Heart right ventricle (tissue), 16 donors: ENCODE results near the gene MYO1C. TPM values are rescaled to one million over a fixed set of nuclear protein-coding genes. Genes with fewer than 3 reads are reported as not detected.

Experiments
- ATAC-seq, 8 donors: fragments of 200-7000 bp; cut with Tn5 transposase; one replicate each; pipeline ENCODE4 v1.9.1; 2020; ENCODE audit warnings: mild to moderate bottlenecking in 8 of 8, moderate library complexity in 8 of 8, moderate number of reproducible peaks in 1 of 8
- DNase-seq, 2 donors: peaks; one replicate each; pipeline ENCODE4 v3.0.0-alpha.2; 2020
- H3K27ac ChIP-seq, 10 donors: fragments of 200-600 bp; sonication (generic) in 2 of 10; one replicate each; pipeline versions ENCODE4 v1.5.0 to v1.8.0; 2020 to 2022; ENCODE audit warnings: mild to moderate bottlenecking in 3 of 10
- H3K27me3 ChIP-seq, 7 donors: fragments of 200-600 bp; one replicate each; pipeline ENCODE4 v1.8.0; 2021 to 2022; ENCODE audit warnings: mild to moderate bottlenecking in 2 of 7
- H3K36me3 ChIP-seq, 9 donors: fragments of 200-600 bp; sonication (generic) in 1 of 9; one replicate each; pipeline versions ENCODE4 v1.5.0 to v1.8.0; 2020 to 2022; ENCODE audit warnings: mild to moderate bottlenecking in 2 of 9
- H3K4me1 ChIP-seq, 9 donors: fragments of 200-600 bp; sonication (generic) in 1 of 9; one replicate each; pipeline versions ENCODE4 v1.5.0 to v1.8.0; 2020 to 2022; ENCODE audit warnings: mild to moderate bottlenecking in 4 of 9
- H3K4me3 ChIP-seq, 10 donors: fragments of 200-600 bp; sonication (generic) in 2 of 10; one replicate each; pipeline versions ENCODE4 v1.5.0 to v1.8.0; 2020 to 2022; ENCODE audit warnings: mild to moderate bottlenecking in 7 of 10, moderate library complexity in 2 of 10
- H3K9me3 ChIP-seq, 11 donors: fragments of 200-600 bp in 10 of 11; sonication (generic) in 2 of 11; one replicate each; pipeline versions ENCODE4 v1.5.0 to v1.8.0; 2013 to 2022; ENCODE audit warnings: mild to moderate bottlenecking in 2 of 11, control low read depth in 1 of 11, moderate library complexity in 1 of 11
- WGBS, 2 donors: extraction: QIAGEN DNeasy Blood & Tissue Kit; methylation state at CpG; one replicate each; pipeline ENCODE4 v1.1.7; 2013; ENCODE audit warnings: inconsistent platforms in 1 of 2; 5-methylcytosine and 5-hydroxymethylcytosine counted together
- intact Hi-C, 10 donors: fragments of 100-400 bp; cut with DNase I; formaldehyde crosslinking; loops; one replicate each; pipeline versions ENCODE4 v1.11.1 to v1.14.2; 2022
- polyA plus RNA-seq, 2 donors: library from polyadenylated mRNA; stranded (reverse); fragments of 200-250 nt; gene quantifications; one replicate each; pipeline ENCODE4 v1.2.3, GENCODE V29; 2013
- total RNA-seq, 10 donors: library from RNA; stranded (reverse); fragmentation: NEBNext Ultra II Directional in 3 of 10; extraction: Animal tissue kit (Norgen Biotek cat#: 25700) in 3 of 10; gene quantifications; one replicate each; pipeline versions ENCODE4 v1.2.1 to v1.2.4, GENCODE V29; 2021 to 2023
- TF ChIP-seq, protein P1 (sequence below), 9 donors: fragments of 200-600 bp; sonication (generic) in 2 of 9; IDR thresholded peaks; one replicate each; pipeline versions ENCODE4 v1.5.0 to v1.8.0; 2021 to 2022; ENCODE audit warnings: antibody characterized with exemption in 9 of 9, mild to moderate bottlenecking in 5 of 9, moderate library complexity in 1 of 9
- donor health status: Arrhythmogenic right ventricular cardiomyopathy.
- donor health status: ischemic (EF 13 %, LVEDD 7.1; RV severe dilation, severe dysfunction).
- donor health status: healthy with polysubstance abuse.
- donor health status: DM: no; HTN: yes; CAD: no.
- donor health status: DM: no; HTN: no; CAD: no.
- donor health status: ischemic (EF 25% LVEDD 6.9; RV normal size, moderate dysfunction).
- donor health status: ischemic (EF 25% LVEDD 5.7; RV mildly dilated, moderate dysfunction).
- donor health status: healthy.
- donor health status: DM: yes; HTN: yes; CAD: no.
- donor health status: Ischemic cardiomyopathy.
- donor health status: ischemic (EF 35%, LVEDD 5.7; RV mildly dilated, moderate dysfunction).
- donor health status: nonischemic (EF 11% LVEDD 7.7; RV severe dilation, severe dysfunction).
- donor health status: DM: yes; HTN: yes; CAD: no.
- donor health status: PGD.
- donor health status: ischemic (EF 29% LVEDD 5.4; RV normal size, mild dysfunction).
- donor health status: nonischemic (EF 23%, LVEDD 6.1; RV moderate dilation, normal function).

Gene MYO1C
- total and polyA plus RNA-seq, 12 donors: 101 to 229 (median 169) TPM

DNA sequence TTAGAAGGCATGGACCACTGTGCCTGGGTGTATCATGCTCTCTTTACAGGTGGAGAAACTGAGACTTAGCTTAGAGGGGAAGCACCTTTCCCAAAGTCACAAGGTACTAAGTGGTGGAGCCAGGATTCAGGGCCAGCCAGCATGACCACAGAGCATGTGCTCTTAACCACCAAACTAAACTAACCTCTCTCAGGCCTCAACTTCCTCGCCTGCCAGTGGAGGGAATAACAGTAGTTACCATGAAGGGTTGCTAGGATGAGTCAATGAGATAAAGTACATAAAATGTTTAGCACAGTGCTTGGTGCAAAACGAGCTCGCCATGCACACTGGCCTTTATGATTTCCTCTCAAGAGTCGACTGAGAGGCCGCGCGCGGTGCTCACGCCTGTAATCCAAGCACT lies 6.4 kb upstream of the MYO1C start:
- H3K27me3 ChIP-seq: no peaks in the 10 kb centered on the region
- H3K4me1 ChIP-seq: peaks cover 7 to 56% (median 42%) of the 10 kb centered on the region in 9 donors
- H3K36me3 ChIP-seq: peaks cover 0 to 78% (median 6%) of the 10 kb centered on the region in 9 donors
- DNase-seq (no peak), ATAC-seq (no peak)
- intact Hi-C loops: no loop called here
- no peak overlapping the region for H3K4me3 ChIP-seq
- WGBS, 2 donors: 84 to 86% methylated on average over 9 of the region's 9 CpGs
- H3K27ac ChIP-seq: peak overlapping the region in 3 of 10 donors; percentile 28 to 99 (median 97)
- no peaks in the 10 kb centered on the region for H3K9me3 ChIP-seq
- TF ChIP-seq, protein P1, sequence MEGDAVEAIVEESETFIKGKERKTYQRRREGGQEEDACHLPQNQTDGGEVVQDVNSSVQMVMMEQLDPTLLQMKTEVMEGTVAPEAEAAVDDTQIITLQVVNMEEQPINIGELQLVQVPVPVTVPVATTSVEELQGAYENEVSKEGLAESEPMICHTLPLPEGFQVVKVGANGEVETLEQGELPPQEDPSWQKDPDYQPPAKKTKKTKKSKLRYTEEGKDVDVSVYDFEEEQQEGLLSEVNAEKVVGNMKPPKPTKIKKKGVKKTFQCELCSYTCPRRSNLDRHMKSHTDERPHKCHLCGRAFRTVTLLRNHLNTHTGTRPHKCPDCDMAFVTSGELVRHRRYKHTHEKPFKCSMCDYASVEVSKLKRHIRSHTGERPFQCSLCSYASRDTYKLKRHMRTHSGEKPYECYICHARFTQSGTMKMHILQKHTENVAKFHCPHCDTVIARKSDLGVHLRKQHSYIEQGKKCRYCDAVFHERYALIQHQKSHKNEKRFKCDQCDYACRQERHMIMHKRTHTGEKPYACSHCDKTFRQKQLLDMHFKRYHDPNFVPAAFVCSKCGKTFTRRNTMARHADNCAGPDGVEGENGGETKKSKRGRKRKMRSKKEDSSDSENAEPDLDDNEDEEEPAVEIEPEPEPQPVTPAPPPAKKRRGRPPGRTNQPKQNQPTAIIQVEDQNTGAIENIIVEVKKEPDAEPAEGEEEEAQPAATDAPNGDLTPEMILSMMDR (IDR thresholded peaks at IDR 0.05): no peak

DNA sequence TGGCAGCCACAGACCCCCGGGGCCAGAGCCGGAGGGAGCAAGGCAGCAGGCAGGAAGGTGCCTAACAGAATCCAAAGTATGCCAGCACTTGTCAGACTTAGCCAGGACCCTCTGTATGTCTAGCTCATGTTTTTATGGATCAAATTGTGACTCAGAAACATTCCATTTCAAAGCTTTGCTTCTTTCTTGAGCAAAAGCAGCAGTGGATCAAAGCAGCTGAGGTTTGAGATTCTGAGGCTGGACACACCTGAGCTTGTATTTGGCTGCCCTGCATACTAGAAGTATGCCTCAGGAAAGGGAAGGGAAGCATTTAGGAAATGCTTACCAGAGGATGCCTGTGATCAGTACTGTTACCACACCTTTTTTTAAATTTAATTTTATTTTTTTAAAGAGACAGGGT lies 5.7 kb upstream of the MYO1C start:
- Histone ChIP-seq H3K27me3 (no peaks in the 10 kb centered on the region), H3K4me3 (no peak overlapping the region), H3K36me3 (peaks cover 0 to 72% (median 6%) of the 10 kb centered on the region in 9 donors), H3K4me1 (peaks cover 9 to 58% (median 45%) of the 10 kb centered on the region in 9 donors), H3K9me3 (no peaks in the 10 kb centered on the region), H3K27ac (peak overlapping the region in 3 of 10 donors; percentile 18 to 99 (median 97))
- DNase-seq (no peak), ATAC-seq (no peak)
- WGBS, 2 donors: 55 to 77% methylated on average over 2 of the region's 2 CpGs
- intact Hi-C loops: no loop called here
- TF ChIP-seq, protein P1 (IDR thresholded peaks at IDR 0.05): no peak

DNA sequence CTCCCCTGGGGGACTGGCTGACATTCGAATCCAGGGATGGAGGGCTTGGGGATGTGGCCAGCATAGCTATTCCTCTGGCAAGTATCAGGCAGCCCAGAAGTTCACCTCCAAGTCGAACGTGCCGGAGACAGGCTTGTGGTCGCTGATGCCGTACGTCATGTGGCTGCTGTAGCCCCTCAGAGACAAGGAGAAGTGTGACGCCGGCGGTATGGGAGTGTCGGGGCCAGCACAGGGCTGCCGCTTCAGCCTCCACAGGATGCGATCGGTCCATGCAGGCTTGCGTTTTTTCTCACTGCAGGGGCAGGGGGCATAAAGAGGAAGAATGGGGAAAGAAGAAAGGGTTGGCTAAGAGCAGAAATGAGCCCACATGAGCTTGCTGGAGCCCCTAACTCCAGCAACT lies 5.3 kb upstream of the MYO1C start:
- TF ChIP-seq, protein P1 (IDR thresholded peaks at IDR 0.05): no peak
- H3K27me3 ChIP-seq: no peaks in the 10 kb centered on the region
- peaks cover 11 to 62% (median 49%) of the 10 kb centered on the region in 9 donors for H3K4me1 ChIP-seq
- 72% methylated on average over 15 of the region's 15 CpGs for WGBS, 2 donors
- no peak overlapping the region for H3K4me3 ChIP-seq
- peak overlapping the region in 3 of 10 donors; percentile 18 to 99 (median 97) for H3K27ac ChIP-seq
- no peak for ATAC-seq
- DNase-seq: no peak
- H3K9me3 ChIP-seq: no peaks in the 10 kb centered on the region
- H3K36me3 ChIP-seq: peaks cover 0 to 72% (median 6%) of the 10 kb centered on the region in 9 donors
- intact Hi-C loops: no loop called here

DNA sequence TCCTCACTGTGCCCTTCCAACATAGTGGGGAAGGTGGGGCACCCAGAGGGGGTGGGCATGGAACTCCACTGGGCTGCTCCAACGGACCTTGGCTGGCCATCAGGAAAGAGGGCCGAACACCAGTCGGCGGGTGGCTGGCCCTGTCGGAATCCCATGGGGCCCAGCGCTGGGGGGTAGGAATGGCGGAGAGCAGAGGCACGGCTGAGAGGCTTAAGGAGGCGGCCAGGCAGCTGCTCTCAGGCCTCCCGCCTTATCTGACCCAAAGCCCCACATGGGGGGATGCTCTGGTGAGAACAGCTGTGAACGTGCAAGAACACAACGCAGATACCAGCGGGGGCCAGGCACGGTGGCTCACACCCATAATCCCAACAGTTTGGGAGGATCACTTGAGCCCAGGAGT lies 4.4 kb upstream of the MYO1C start:
- no peaks in the 10 kb centered on the region for H3K9me3 ChIP-seq
- ATAC-seq (no peak), DNase-seq (no peak)
- TF ChIP-seq, protein P1 (IDR thresholded peaks at IDR 0.05): no peak
- peaks cover 12 to 71% (median 58%) of the 10 kb centered on the region in 9 donors for H3K4me1 ChIP-seq
- no peak overlapping the region for H3K4me3 ChIP-seq
- peaks cover 0 to 69% (median 6%) of the 10 kb centered on the region in 9 donors for H3K36me3 ChIP-seq
- intact Hi-C loops: no loop called here
- H3K27ac ChIP-seq: peak overlapping the region in 8 of 10 donors; percentile 80 to 99 (median 96)
- H3K27me3 ChIP-seq: peaks cover 0 to 9% (median 0%) of the 10 kb centered on the region in 7 donors
- WGBS, 2 donors: 46 to 66% methylated on average over 14 of the region's 14 CpGs
